ENCODE results near the gene ITGA1. TPM values are rescaled to one million over a fixed set of nuclear protein-coding genes. Genes with fewer than 3 reads are reported as not detected.

Gene ITGA1
- total RNA-seq, 1 donor from 2014 or later, result 3.0 TPM

DNA sequence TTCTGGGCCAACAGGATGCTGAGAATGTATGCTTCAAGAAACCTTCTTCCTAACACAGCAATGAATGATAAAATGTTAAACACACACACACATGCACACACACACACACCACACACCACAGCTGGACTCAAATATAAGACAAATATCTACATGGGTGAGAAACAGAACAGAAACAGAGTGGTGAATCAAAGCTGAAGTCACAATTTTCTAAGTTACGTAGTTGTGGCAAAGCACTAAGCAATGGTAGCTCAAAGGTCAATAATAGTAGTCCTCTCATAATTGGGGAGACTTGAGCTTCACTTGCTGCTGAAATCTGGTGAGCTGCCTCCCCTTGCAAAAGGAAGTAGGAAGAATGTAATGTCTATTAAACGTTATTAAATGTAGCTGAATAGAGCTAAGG lies 33.7 kb upstream of the ITGA1 start:
- H3K4me3 Mint-ChIP-seq, result no peak overlapping the region
- TF ChIP-seq, protein P1, sequence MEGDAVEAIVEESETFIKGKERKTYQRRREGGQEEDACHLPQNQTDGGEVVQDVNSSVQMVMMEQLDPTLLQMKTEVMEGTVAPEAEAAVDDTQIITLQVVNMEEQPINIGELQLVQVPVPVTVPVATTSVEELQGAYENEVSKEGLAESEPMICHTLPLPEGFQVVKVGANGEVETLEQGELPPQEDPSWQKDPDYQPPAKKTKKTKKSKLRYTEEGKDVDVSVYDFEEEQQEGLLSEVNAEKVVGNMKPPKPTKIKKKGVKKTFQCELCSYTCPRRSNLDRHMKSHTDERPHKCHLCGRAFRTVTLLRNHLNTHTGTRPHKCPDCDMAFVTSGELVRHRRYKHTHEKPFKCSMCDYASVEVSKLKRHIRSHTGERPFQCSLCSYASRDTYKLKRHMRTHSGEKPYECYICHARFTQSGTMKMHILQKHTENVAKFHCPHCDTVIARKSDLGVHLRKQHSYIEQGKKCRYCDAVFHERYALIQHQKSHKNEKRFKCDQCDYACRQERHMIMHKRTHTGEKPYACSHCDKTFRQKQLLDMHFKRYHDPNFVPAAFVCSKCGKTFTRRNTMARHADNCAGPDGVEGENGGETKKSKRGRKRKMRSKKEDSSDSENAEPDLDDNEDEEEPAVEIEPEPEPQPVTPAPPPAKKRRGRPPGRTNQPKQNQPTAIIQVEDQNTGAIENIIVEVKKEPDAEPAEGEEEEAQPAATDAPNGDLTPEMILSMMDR (conservative IDR thresholded peaks at IDR 0.05), result no peak
- H3K4me1 Mint-ChIP-seq, result no peaks in the 10 kb centered on the region
- H3K9me3 Mint-ChIP-seq, result no peaks in the 10 kb centered on the region
- H3K27me3 Mint-ChIP-seq (ENCODE audit: low read depth), result no peaks in the 10 kb centered on the region
- no peak for DNase-seq (ENCODE audit: low read depth, low spot score)
- no peak overlapping the region for H3K27ac Mint-ChIP-seq (ENCODE audit: unreplicated experiment)
- H3K36me3 Mint-ChIP-seq (ENCODE audit: low read depth), result no peaks in the 10 kb centered on the region

DNA sequence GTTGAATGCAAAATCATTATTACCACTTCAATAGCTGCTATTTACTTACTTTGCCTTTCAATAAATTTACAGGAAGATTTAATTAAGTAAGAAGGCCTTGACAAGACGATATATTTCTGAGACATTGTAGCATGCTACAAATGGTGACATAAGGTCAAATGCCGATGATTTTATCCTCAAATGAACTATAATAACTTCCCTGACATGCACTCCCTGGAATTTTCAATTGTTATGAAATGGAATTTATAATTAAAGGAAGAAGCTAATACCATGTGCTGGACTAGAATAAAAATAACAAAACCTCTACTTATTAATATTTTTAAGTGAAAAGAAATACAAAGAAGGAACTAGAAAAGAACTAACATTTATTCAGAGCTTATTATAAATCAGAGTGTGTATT lies 30.2 kb upstream of the ITGA1 start:
- no peaks in the 10 kb centered on the region for H3K4me1 Mint-ChIP-seq
- no peak overlapping the region for H3K4me3 Mint-ChIP-seq
- DNase-seq (ENCODE audit: low read depth, low spot score), result no peak
- H3K27me3 Mint-ChIP-seq (ENCODE audit: low read depth), result no peaks in the 10 kb centered on the region
- TF ChIP-seq, protein P1 (conservative IDR thresholded peaks at IDR 0.05), result no peak
- H3K27ac Mint-ChIP-seq (ENCODE audit: unreplicated experiment), result no peak overlapping the region
- no peaks in the 10 kb centered on the region for H3K9me3 Mint-ChIP-seq
- no peaks in the 10 kb centered on the region for H3K36me3 Mint-ChIP-seq (ENCODE audit: low read depth)

DNA sequence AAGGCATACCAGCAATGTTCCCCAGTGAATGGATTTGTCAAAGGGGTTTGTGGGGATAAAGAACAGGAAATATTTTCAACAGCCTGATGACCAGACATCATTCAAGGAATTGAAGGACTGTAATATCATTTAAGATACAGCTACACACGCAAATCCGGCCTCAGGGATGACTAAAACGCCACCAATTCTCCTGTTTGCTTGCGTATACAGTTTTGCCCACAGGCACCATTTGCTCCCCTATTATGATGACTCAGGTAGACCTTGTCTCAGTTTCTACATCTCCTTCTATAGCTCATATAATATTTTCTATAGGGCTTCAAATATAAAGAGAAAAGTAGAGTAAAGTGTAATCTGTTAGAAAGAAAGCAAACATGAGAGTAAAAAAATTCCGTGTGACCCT lies 29.7 kb upstream of the ITGA1 start:
- no peak for DNase-seq (ENCODE audit: low read depth, low spot score)
- H3K27me3 Mint-ChIP-seq (ENCODE audit: low read depth), result no peaks in the 10 kb centered on the region
- H3K4me1 Mint-ChIP-seq, result no peaks in the 10 kb centered on the region
- no peaks in the 10 kb centered on the region for H3K9me3 Mint-ChIP-seq
- TF ChIP-seq, protein P1 (conservative IDR thresholded peaks at IDR 0.05), result no peak
- H3K4me3 Mint-ChIP-seq, result no peak overlapping the region
- H3K27ac Mint-ChIP-seq (ENCODE audit: unreplicated experiment), result no peak overlapping the region
- no peaks in the 10 kb centered on the region for H3K36me3 Mint-ChIP-seq (ENCODE audit: low read depth)

DNA sequence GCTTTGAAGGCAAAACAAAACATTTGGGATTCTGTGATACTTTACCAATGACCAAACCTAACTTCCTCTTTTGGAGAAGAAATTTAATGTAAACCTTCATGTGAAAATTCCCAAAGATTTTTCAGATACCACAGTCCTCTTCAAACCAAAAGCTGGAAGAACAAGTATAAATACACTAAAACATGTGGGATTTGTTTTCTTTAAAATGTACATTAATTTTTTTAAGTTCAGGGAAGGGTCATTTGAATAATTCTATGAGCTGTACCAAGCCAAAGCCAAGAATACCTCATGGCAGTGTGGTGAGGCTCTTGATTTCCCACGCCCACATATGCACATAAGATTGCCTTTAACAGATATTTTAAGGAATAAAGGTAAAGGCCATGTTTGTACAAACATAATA lies 28.4 kb upstream of the ITGA1 start:
- H3K4me3 Mint-ChIP-seq, result no peak overlapping the region
- H3K4me1 Mint-ChIP-seq, result no peaks in the 10 kb centered on the region
- H3K27me3 Mint-ChIP-seq (ENCODE audit: low read depth), result no peaks in the 10 kb centered on the region
- no peak overlapping the region for H3K27ac Mint-ChIP-seq (ENCODE audit: unreplicated experiment)
- H3K9me3 Mint-ChIP-seq, result no peaks in the 10 kb centered on the region
- no peaks in the 10 kb centered on the region for H3K36me3 Mint-ChIP-seq (ENCODE audit: low read depth)
- no peak for DNase-seq (ENCODE audit: low read depth, low spot score)
- TF ChIP-seq, protein P1 (conservative IDR thresholded peaks at IDR 0.05), result no peak

DNA sequence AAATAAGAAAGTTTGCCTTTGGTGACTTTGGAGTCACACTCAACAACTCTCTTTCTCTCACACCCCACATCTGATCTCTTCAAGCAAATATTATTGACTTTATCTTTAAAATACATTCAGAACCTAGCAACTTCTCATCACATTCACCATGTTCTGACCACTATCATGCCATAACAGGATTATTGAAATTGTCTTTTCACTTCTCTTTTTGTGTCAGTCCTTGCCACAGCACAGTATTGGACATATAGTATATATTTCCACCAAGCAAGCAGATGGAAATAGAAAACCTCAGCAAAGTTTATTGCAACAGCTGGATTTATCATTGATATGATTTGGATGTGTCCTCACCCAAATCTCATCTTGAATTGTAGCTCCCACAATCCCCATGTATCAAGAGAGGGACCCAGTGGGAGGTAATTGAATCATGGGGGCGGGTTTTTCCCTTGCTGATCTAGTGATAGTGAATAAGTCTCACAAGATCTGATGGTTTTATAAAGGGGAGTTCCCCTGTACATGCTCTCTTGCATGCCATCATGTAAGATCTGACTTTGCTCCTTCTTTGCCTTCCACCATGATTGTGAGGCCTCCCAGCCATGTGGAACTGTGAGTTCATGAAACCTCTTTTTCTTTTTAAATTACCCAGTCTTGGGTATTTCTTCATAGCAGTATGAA lies 26.9 kb upstream of the ITGA1 start:
- no peaks in the 10 kb centered on the region for H3K9me3 Mint-ChIP-seq
- no peaks in the 10 kb centered on the region for H3K27me3 Mint-ChIP-seq (ENCODE audit: low read depth)
- DNase-seq (ENCODE audit: low read depth, low spot score), result no peak
- H3K27ac Mint-ChIP-seq (ENCODE audit: unreplicated experiment), result no peak overlapping the region
- H3K4me3 Mint-ChIP-seq, result no peak overlapping the region
- peaks cover 4% of the 10 kb centered on the region for H3K4me1 Mint-ChIP-seq
- TF ChIP-seq, protein P1 (conservative IDR thresholded peaks at IDR 0.05), result no peak
- no peaks in the 10 kb centered on the region for H3K36me3 Mint-ChIP-seq (ENCODE audit: low read depth)

Measured in neural crest cell (in vitro differentiated cells).